NCI-H69 (cell line): ENCODE results near the gene NDUFS5.
"Not testable (repeated sequence)": the region's sequence is repeated elsewhere in the genome, so short reads cannot be mapped to it uniquely, and the experiment has no call there.

Experiments
- DNase-seq: peaks from one replicate; lab custom pipeline; 2025; lab: John Stamatoyannopoulos, UW

NDUFS5 gene

DNA sequence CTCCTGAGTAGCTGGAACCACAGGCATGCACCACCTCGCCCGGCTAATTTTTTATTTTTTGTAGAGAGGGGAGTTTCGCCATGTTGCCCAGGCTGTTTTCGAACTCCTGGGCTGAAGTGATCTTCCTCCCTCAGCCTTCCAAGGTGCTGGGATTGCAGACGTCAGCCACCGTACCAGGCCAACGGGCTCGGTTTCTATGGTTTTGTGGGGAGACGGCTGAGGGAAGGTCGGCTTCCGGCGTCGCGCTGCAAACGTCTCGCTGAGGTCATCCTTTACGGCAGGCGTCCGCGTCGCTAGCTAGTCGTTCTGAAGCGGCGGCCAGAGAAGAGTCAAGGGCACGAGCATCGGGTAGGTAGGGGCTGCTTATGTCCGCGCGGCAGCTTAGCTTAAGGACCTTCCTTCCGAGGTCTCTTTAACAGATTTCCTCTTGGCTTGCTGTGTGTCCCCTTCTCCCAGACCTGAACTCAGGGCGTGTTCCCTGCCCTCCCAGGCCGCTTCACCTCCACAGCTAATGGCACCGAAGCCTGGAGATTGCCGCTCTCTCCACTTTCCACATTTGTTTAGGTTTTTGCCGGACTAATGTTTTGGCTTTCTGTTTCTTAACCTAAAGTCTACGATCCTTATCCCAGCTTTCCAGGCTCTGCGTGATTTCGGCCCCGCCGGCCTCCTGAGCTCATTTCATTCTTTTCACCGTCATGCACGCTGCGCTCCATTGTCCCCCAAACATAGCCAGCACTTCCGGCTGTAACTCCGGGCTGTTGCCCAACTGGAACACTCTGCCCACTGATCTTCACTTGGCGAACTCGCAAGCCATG lies at the start of gene NDUFS5:
TSS of gene NDUFS5 (plus strand) at position 300 of the 815 bp plus-strand sequence. CDS start 2,375 bp downstream, outside the sequence.
- peak; percentile 91 for DNase-seq

GRCh38 chr1:38977399-38978244 lies 48.5 kb upstream of the NDUFS5 start:
- not testable (repeated sequence) for DNase-seq

GRCh38 chr1:38978245-38978542 lies 48.0 kb upstream of the NDUFS5 start:
- not testable (repeated sequence) for DNase-seq

- peak; percentile 73 for DNase-seq
These were observed 46.8 kb upstream of the NDUFS5 start for GRCh38 chr1:38979380-38979779.

GRCh38 chr1:38989979-38990378 lies 36.2 kb upstream of the NDUFS5 start:
- DNase-seq: no peak

DNA sequence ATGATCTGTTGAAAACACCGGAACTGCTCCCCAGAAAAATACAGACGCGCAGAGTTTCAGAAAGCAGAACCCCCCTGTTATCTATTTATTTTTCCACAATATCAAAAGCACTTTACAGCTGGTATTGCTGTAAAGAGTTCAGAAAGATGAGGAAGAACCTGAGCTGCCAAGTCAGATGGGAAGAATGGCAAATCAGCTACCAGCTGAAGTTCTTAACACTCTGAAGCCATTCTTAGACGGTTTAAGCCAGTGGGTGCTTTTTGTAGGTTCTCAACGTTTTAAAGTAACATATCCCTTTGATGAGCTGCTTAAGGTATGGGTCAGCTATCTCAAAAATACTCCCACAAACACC lies 35.8 kb upstream of the NDUFS5 start:
- peak; percentile 40 for DNase-seq

GRCh38 chr1:38990738-38991637 lies 35.2 kb upstream of the NDUFS5 start, which contains the start of gene AKIRIN1:
TSS of gene AKIRIN1 (plus strand) at chr1:38991276. CDS start at chr1:38991381, 105 bp downstream.
- DNase-seq: peak; percentile 93

- DNase-seq: peak; percentile 44
These were observed 34.3 kb upstream of the NDUFS5 start for GRCh38 chr1:38991638-38992411.

DNA sequence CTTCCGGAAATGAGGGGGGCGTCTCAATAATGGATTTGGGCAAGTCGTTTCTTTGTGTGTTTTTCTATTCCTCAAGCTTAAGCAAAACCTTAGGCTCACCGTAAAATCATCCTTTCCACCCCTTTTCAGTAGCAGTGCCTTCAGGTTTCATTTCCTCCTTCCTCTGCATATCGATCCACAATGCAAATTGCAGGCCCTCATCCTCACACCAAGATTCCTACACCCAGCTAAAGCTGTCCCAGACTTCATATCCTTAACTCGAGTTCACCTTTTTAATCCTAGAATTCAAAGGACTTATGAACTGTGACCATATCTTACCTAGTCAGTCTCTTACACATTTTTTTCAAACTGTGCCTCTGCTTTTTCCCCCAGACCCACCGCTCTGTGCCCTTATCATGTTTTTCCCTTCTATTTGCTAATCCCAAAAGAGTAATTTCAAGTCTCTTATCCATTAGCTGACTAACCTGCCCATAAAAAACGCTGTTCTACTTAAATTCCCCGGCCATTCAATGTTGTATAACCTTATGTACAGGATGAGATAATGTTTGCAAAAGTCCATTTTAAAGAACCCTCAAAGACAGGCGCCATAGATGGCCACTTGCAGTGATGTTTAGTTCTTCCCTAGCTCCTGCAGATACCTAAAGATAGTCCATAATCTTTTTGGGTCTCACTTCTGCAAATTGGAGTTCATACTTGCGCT lies 33.6 kb upstream of the NDUFS5 start:
- DNase-seq: no peak

GRCh38 chr1:38994196-38994595 lies 32.0 kb upstream of the NDUFS5 start:
- no peak for DNase-seq

GRCh38 chr1:38997034-38997900 lies 28.9 kb upstream of the NDUFS5 start:
- DNase-seq: no peak

- DNase-seq: no peak
These were observed 28.3 kb upstream of the NDUFS5 start for GRCh38 chr1:38997901-38998190.

DNA sequence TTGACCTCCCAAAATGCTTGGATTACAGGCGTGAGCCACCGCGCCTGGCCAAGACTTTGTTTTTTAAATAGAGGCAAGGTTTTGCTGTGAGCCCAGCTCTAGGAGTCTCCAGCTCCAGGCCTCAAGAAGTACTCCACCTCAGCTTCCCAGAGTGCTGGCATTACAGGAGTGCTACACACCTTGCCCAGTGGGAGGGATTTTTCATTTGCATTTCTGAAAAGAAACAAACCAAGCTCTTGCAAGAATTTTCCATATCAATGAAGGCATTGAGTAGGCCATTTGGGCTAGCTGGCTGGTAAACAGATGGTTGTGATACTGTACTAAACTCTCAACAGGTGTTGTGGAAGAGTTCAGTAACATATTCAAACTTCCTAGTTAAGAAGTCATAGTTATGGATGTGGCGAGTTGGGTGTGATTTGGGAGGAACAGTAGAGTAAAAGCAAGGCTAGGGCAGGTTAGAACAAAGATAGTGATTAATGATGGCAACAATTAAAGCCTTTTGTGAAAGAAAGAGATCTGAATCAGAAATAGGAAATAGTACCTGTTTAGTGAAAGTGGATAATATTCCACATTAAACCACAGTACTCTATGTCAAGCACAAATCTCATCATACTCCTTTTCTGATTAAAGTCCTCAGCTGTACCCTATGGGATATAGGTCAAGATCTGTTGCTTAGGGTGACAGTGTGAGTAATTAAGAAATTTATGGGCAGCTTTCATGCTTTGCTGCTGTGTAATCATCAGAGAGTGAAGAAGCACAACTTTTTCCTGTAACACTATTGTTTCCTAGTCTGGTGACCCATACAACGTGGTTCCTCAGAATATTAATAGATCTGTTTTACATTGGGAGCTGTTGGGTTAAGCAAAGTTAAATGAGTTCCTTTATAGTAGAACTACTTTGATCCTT lies 24.4 kb upstream of the NDUFS5 start:
- no peak for DNase-seq

DNA sequence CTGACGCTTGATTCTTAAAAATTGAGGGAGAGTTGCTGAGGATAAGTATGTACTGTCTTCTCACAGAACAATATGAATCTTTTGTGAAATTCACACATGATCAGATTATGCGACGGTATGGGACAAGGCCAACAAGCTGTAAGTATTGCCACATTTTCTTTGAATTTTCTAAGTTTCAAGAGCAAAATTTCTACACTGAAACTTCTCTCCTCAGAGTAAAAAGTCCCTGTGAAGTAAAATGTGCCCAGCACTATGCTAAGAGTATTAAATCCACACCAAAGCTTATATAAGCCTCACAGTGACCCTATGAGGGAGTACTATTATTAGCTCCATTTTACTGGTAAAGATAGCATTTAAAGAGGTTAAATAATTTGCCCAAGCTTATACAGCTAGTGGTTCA lies 22.9 kb upstream of the NDUFS5 start:
- DNase-seq: no peak

GRCh38 chr1:39003794-39004193 lies 22.4 kb upstream of the NDUFS5 start:
- no peak for DNase-seq

DNA sequence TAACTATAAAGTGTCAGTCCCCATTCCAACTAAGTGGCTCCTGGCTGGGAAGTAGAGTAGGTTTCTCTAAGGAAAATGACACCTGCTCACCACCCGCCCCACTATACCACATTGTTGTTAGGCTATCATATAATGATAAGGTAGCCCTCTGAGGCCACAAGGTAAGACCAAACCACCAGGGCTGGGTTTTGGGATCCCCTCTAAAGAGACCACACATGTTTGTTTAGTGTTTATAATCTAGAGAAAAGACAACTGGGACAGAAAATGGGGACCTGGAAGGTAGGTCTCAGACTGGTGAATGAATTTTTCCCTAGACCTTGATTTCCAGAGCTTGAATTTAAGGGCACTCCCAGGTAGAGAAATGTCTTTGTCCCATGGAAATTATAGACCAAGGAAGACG lies 19.9 kb upstream of the NDUFS5 start:
- no peak for DNase-seq

GRCh38 chr1:39006726-39007645 lies 19.2 kb upstream of the NDUFS5 start:
- DNase-seq: no peak

DNA sequence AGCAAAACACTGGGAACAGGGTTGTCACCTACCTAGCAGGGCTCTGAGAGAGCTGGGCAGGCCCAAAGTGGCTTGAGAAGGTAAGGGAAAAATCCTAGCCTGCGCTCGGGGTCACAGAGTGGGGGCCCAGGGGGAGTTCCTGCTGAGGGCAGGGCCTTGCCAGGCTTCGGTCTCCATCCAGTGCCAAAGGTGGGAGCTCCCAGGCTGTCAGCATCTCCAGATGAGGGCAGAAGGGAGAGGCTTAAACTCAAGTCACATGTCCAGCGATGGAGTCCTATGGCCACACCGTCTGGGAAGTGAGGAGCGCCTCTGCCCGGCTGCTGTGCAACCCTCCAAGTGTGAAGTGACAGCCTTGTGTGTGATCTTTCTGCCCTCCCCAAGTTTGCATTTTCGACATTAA lies 11.2 kb upstream of the NDUFS5 start:
- DNase-seq: not testable (repeated sequence)
